MM.1S (cell line): ENCODE data around the gene OR51I2.

Experiments
- EZH2 ChIP-seq: fragments of 300-600 bp; sonication (generic); optimal IDR thresholded peaks from 2 replicates; pipeline ENCODE3; 2017; ENCODE audit warnings: low read depth, mild to moderate bottlenecking, antibody characterized with exemption, low read length, mixed read lengths
- EZH2phosphoT487 ChIP-seq: fragments of 300-600 bp; sonication (generic); IDR thresholded peaks from 2 replicates; pipeline ENCODE4 v1.6.1; 2018; ENCODE audit warnings: antibody characterized with exemption, low read length
- TF ChIP-seq, protein P1 (sequence below): fragments of 300-600 bp; sonication (generic); IDR thresholded peaks from 2 replicates; pipeline ENCODE4 v1.5.1; 2016; ENCODE audit warnings: antibody characterized with exemption, low read length, mixed read lengths

- TF ChIP-seq, protein P1, sequence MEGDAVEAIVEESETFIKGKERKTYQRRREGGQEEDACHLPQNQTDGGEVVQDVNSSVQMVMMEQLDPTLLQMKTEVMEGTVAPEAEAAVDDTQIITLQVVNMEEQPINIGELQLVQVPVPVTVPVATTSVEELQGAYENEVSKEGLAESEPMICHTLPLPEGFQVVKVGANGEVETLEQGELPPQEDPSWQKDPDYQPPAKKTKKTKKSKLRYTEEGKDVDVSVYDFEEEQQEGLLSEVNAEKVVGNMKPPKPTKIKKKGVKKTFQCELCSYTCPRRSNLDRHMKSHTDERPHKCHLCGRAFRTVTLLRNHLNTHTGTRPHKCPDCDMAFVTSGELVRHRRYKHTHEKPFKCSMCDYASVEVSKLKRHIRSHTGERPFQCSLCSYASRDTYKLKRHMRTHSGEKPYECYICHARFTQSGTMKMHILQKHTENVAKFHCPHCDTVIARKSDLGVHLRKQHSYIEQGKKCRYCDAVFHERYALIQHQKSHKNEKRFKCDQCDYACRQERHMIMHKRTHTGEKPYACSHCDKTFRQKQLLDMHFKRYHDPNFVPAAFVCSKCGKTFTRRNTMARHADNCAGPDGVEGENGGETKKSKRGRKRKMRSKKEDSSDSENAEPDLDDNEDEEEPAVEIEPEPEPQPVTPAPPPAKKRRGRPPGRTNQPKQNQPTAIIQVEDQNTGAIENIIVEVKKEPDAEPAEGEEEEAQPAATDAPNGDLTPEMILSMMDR = no peak
- no peak for TF ChIP-seq EZH2
- no peak for TF ChIP-seq EZH2phosphoT487
Measured at GRCh38 chr11:5504403-5504921, 55.3 kb downstream of the OR51I2 start.
